ENCODE data around the gene CRY2. TPM values are rescaled to one million over a fixed set of nuclear protein-coding genes. Genes with fewer than 3 reads are reported as not detected.

The CRY2 gene
- total RNA-seq, 1 donor from 2014 or later, result 44.0 TPM

- Mint-ChIP-seq H3K4me1 (ENCODE audit: low read depth, unreplicated experiment) (peaks cover 14% of the 10 kb centered on the region), H3K36me3 (ENCODE audit: unreplicated experiment) (no peaks in the 10 kb centered on the region), H3K27me3 (ENCODE audit: unreplicated experiment) (peaks cover 4% of the 10 kb centered on the region), H3K27ac (ENCODE audit: unreplicated experiment) (no peak overlapping the region), H3K4me3 (ENCODE audit: unreplicated experiment) (no peak overlapping the region), H3K9me3 (ENCODE audit: unreplicated experiment) (no peaks in the 10 kb centered on the region)
- DNase-seq, result no peak
- TF ChIP-seq CTCF (IDR thresholded peaks at IDR 0.05; ENCODE audit: partially characterized antibody, unreplicated experiment), result no peak
Observed at GRCh38 chr11:45858751-45859398, 11.6 kb downstream of the CRY2 start.

GRCh38 chr11:45859661-45860140 is 12.4 kb downstream of the CRY2 start:
- no peak overlapping the region for H3K4me3 Mint-ChIP-seq (ENCODE audit: unreplicated experiment)
- H3K9me3 Mint-ChIP-seq (ENCODE audit: unreplicated experiment), result no peaks in the 10 kb centered on the region
- no peak for DNase-seq

DNA sequence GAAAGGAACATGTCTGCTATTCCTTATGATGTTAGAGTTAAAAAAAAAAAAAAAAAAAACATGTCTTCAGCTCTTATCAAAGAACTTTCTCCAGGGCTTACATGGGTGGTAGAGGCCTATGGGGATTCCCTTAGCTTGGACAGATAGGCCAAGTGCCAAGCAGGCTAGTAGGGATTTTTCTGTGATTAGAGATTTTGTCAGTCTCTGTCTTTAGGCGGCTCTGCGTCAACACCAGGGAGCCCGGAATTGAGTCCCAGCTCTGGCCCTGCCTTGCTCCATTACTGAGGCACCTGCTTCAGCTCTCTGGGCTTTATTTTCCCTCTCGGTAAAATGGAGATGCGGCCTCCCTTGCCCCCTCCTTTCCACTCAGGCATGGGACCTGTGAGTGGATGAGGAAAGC is 13.1 kb downstream of the CRY2 start:
- no peak for TF ChIP-seq CTCF (IDR thresholded peaks at IDR 0.05; ENCODE audit: partially characterized antibody, unreplicated experiment)
- no peaks in the 10 kb centered on the region for H3K36me3 Mint-ChIP-seq (ENCODE audit: unreplicated experiment)
- peaks cover 4% of the 10 kb centered on the region for H3K27me3 Mint-ChIP-seq (ENCODE audit: unreplicated experiment)
- no peak overlapping the region for H3K4me3 Mint-ChIP-seq (ENCODE audit: unreplicated experiment)
- no peaks in the 10 kb centered on the region for H3K9me3 Mint-ChIP-seq (ENCODE audit: unreplicated experiment)
- peaks cover 9% of the 10 kb centered on the region for H3K4me1 Mint-ChIP-seq (ENCODE audit: low read depth, unreplicated experiment)
- H3K27ac Mint-ChIP-seq (ENCODE audit: unreplicated experiment), result no peak overlapping the region
- no peak for DNase-seq

More at GRCh38 chr11:45859661-45860140, 12.4 kb downstream of the CRY2 start:
- H3K36me3 Mint-ChIP-seq (ENCODE audit: unreplicated experiment), result no peaks in the 10 kb centered on the region
- peaks cover 4% of the 10 kb centered on the region for H3K27me3 Mint-ChIP-seq (ENCODE audit: unreplicated experiment)
- H3K27ac Mint-ChIP-seq (ENCODE audit: unreplicated experiment), result no peak overlapping the region
- H3K4me1 Mint-ChIP-seq (ENCODE audit: low read depth, unreplicated experiment), result peaks cover 13% of the 10 kb centered on the region
- no peak for TF ChIP-seq CTCF (IDR thresholded peaks at IDR 0.05; ENCODE audit: partially characterized antibody, unreplicated experiment)

DNA sequence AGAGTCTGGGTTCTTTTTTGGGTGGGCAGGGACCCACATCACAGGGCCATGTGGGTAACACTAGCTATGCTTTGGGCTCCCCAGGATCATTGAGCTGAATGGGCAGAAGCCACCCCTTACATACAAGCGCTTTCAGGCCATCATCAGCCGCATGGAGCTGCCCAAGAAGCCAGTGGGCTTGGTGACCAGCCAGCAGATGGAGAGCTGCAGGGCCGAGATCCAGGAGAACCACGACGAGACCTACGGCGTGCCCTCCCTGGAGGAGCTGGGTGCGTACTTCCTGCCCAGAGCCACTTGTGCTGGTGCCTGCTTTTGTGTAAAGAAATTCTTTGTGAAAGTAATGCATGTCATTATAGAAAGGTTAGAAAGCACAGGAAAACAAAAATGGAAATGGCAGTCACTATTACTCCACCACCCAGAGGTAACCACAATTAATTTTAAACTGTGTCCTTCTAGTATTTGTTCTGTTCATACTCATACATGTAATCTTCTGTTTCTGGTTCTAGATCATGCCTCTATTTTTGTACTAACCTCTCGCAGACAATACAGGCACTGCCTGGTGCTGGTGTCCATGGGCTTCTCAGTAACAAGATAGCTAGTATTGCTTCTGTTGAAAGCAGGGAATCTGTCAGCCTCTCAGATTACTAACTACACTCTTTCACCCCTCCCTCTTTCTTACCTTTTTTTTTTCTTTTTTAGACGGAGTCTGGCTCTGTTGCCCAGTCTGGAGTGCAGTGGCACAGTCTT is 13.7 kb downstream of the CRY2 start:
- peaks cover 4% of the 10 kb centered on the region for H3K27me3 Mint-ChIP-seq (ENCODE audit: unreplicated experiment)
- H3K9me3 Mint-ChIP-seq (ENCODE audit: unreplicated experiment), result no peaks in the 10 kb centered on the region
- TF ChIP-seq CTCF (IDR thresholded peaks at IDR 0.05; ENCODE audit: partially characterized antibody, unreplicated experiment), result no peak
- H3K36me3 Mint-ChIP-seq (ENCODE audit: unreplicated experiment), result peaks cover under 1% of the 10 kb centered on the region
- DNase-seq, result no peak
- H3K27ac Mint-ChIP-seq (ENCODE audit: unreplicated experiment), result no peak overlapping the region
- peaks cover 3% of the 10 kb centered on the region for H3K4me1 Mint-ChIP-seq (ENCODE audit: low read depth, unreplicated experiment)
- H3K4me3 Mint-ChIP-seq (ENCODE audit: unreplicated experiment), result no peak overlapping the region

GRCh38 chr11:45864041-45864440 is 16.8 kb downstream of the CRY2 start:
- H3K36me3 Mint-ChIP-seq (ENCODE audit: unreplicated experiment), result peaks cover 4% of the 10 kb centered on the region
- peaks cover 2% of the 10 kb centered on the region for H3K27me3 Mint-ChIP-seq (ENCODE audit: unreplicated experiment)
- H3K4me1 Mint-ChIP-seq (ENCODE audit: low read depth, unreplicated experiment), result no peaks in the 10 kb centered on the region
- no peak for DNase-seq
- H3K4me3 Mint-ChIP-seq (ENCODE audit: unreplicated experiment), result no peak overlapping the region
- H3K27ac Mint-ChIP-seq (ENCODE audit: unreplicated experiment), result no peak overlapping the region
- TF ChIP-seq CTCF (IDR thresholded peaks at IDR 0.05; ENCODE audit: partially characterized antibody, unreplicated experiment), result no peak
- no peaks in the 10 kb centered on the region for H3K9me3 Mint-ChIP-seq (ENCODE audit: unreplicated experiment)
